GM21423 (cell line): ENCODE results near the gene TMEM151A.
"Not testable (repeated sequence)": the region's sequence is repeated elsewhere in the genome, so short reads cannot be mapped to it uniquely, and the experiment has no call there.

Source experiments
- ATAC-seq: cut with Tn5 transposase; IDR thresholded peaks from one replicate; pipeline ENCODE4 v1.9.1; 2021; ENCODE audit warnings: mild to moderate bottlenecking, moderate library complexity; ENCODE audit not compliant: unreplicated experiment

The TMEM151A gene

GRCh38 chr11:66297610-66298009 is 5.9 kb downstream of the TMEM151A start:
- ATAC-seq = no peak

GRCh38 chr11:66299186-66299585 is 7.5 kb downstream of the TMEM151A start:
- no peak for ATAC-seq

- no peak for ATAC-seq
Measured at GRCh38 chr11:66302656-66303055, 11.0 kb downstream of the TMEM151A start.

- ATAC-seq = no peak
Measured at GRCh38 chr11:66309475-66309874, 17.8 kb downstream of the TMEM151A start.

GRCh38 chr11:66310324-66310723 is 18.6 kb downstream of the TMEM151A start:
- no peak for ATAC-seq

DNA sequence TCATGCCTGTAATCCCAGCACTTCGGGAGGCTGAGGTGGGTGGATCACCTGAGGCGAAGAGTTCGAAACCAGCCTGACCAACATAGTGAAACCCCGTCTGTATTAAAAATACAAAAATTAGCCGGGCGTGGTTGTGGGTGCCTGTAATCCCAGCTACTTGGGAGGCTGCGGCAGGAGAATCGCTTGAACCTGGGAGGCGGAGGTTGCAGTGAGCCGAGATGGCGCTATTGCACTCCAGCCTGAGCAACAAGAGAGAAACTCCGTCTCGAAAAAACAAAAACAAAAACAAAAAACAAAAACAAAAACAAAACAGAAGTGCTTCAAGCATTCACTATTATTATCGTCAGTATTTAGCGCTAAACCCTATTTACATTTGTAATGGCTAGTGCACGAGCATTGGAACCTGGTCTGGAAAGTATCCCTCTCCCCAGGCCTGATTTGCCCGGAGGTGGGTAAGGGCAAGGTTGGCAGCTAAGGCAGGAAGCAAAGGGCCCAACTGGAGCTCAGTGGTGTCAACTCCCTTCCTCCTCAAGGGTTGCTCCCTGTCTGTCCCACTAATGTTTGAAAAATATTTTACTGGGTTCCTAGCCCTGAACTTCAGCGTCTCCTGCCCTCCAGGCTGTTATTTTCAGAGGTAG is 19.2 kb downstream of the TMEM151A start:
- not testable (repeated sequence) for ATAC-seq

GRCh38 chr11:66311470-66311964 is 19.8 kb downstream of the TMEM151A start:
- ATAC-seq = no peak

DNA sequence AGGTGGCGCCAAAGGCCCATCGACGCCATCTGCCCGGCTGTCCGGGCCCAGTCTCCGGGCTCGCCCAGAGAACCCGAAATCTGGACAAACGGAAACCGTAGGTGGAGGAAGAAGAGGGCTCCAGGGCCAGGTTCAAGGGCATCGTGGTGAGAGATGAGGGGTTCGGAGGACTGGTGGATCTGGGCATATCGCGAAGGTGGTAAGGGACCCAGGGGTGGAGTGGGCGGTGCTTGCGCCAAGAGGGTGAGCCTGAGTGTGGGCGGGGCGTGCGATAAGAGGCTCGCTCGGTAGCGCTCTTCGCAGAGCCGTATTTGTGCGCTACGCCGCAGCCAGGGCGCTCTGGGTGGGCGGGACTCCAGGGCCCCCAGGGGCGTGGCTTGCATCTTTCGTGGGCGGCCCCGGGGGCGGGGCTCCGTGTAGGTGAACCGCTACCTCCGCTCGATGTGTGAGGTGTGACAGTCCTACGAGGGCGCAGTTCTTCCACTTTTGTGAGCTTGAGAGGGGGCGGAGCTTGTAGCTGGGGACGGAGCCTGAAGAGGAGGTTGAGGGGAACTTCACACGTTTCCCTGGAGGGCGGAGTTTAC is 20.4 kb downstream of the TMEM151A start:
- ATAC-seq = peak; percentile 55

DNA sequence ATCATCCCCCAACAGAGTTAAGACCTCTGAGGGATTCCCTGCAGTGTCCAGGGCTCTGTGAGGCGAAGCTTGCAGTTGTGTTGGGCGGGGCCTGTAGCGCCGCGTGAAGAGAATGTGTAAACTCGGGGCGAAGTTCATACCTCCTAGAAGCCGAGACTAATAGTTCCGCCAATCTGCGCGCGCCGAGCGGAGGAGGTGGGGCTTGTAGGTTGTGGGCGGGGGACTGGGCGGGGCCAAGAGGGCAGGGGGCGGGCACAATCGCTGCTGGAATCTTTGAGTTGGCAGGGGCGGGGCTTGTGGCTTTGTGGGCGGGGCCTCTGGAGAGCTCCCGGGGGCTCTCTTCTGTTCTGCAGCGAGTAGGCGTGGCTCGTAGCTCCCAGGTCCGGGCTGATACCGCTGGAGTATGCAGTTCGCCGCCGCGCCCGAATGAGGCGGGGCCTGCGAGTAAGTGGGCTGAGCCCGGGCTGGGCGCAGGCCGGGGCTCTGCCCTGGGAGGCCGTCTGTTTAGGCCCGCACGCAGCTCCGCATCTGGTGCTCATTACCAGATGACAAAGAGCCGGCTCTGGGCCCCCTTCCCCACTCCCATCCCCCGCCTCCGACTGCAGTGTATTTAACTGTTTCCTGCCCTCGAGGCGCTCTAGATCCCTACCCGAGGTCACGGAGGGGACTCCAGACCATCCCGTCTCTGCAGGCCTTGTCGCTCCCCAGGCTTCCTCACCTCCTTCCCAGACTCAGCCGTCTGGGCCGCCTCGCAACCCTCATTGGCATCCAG is 21.0 kb downstream of the TMEM151A start:
- peak; percentile 71 for ATAC-seq

- no peak for ATAC-seq
Measured at GRCh38 chr11:66313321-66314185, 21.9 kb downstream of the TMEM151A start.

DNA sequence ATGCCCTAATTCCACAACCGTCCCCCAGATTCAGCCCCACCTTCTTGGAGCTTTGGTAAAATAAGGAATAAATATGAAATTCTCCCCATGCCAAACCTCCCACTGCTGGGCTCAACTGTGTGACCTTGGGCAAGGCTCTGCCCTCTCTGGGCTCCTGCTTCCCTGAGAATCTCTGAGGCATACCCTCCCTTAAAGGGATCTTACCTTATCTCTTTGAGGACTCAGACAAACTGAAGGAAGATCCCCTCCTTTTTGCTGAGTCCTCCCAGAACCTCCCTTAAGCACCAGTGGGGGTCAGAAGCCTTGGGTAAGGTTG is 22.4 kb downstream of the TMEM151A start:
- ATAC-seq = no peak

DNA sequence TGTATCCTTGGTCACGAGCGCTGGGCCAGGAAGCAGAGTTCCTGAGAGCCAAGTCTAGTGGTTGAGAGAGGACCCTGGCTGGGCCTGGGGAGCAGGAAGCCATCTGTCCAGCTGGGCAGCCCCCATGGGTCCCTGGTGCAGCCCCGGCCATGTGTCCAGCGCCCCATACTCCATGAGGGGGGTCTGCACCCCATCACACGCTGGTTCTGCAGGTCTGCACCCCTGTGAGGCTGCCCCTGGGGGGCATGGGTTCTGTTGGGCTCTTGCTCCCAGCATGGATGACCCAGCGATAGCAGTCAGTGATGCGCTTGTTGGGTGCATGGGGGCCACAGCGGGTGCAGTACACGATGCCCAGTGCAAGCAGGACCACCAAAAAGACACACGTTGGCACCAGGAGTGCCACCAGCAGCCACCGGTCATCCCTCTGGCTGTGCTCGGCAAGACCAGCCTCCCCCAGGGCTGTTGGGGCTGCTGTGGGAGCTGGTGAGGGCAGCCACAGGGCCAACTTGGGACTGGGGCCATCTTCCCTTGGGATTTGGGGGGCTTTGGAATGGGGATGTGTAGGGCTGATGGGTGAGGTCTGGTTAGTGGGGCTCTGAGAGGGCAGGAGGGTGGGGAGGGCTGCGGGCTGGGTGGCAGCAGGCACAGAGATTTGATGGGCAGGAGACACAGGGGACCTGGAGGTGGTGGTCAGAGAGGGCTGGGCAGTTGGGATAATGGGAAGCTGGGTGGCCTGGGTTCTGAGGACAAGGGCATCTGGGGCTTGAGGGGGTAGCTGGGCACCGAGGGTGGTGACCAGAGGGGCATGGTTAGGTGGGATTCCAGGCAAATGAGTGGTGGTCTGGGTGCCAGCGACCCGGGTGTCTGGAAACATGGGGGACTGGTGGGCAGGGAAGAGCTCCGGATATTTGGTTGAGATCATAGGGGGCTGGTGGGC is 23.1 kb downstream of the TMEM151A start:
- ATAC-seq = no peak

GRCh38 chr11:66315498-66315885 is 23.8 kb downstream of the TMEM151A start:
- ATAC-seq = no peak

DNA sequence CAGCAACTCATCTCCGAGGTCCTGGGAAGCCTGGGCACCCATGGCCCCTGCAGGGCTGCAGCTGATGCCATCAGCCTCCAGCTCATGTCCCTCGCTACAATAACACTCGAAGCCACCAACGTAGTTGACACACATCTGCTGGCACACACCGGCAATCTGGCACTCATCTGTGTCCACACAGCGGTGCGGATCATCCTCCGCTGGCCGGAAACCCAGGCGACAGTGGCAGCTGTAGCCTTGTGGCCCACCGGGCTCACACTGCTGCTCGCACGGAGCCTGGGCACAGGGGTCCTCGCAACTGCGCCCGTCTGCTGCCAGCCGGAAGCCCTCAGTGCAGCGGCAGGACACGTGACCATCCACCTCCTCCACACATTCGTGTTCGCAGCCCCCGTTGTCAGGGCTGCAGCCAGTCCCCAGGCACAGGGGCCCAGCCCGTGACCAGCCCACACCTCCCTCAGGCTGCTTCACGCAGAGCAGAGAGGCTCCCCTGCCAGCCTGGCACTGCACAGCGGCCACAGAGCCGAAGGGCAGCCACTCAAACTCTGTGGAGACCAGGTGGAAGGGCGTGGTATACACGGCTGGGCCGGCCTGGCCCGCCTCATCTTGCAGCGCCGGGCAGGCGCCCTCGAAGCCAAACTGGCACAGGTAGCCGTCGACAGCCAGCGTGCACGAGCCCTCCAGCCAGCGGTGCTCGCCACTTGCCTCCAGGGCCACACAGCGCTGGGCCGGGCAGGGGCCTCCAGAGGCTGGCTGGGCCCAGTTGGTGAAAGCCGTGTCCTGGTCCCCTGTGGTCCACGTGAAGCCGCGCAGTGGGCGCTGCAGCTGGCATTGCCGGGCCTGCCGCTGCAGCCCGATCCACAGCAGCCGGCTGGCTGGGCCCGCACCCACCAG is 24.5 kb downstream of the TMEM151A start:
- ATAC-seq = no peak

DNA sequence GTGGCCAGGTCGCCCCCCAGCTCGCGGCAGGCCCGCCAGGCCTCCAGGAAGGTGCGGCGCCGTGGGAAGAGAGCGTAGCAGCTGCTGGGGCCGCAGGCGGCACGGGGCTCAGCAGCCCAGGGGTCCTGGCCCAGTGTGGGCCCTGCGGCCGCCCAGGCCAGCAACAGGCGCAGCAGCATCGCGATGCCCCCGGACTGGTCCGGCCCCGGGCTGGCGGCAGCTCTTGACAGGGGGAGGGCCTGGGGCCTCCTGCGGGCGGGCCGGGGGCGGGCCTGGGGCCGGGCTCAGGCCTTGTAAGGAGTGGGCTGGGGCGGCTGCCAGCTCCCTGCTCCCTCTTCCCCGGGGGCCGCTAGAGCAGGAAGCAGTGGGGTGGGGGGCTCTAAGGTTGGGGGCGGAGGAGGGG is 25.2 kb downstream of the TMEM151A start, which contains the start of gene CD248:
Gene CD248, minus strand, starts transcription at position 196 of the 403 bp plus-strand sequence. Its CDS starts 17 bp downstream, at position 179.
- ATAC-seq = no peak

DNA sequence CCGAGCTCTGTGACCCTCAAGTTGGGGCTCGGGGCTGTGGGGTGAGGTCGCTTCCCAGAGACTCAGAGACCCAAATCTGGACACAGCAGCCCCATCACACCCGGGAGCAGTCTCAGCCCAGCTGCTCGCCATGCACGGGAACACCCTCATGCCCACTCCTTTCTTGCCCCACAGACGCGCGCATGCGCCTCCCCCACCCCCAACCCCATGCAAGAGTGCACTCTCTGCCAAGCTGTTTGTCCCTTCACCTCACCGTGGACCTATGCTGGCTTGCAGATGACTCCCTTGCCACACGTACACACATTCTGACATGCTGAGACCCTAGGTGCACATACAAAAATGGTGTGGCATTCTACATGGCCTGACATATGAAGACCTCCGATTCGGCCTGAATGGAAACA is 25.6 kb downstream of the TMEM151A start:
- ATAC-seq = no peak

DNA sequence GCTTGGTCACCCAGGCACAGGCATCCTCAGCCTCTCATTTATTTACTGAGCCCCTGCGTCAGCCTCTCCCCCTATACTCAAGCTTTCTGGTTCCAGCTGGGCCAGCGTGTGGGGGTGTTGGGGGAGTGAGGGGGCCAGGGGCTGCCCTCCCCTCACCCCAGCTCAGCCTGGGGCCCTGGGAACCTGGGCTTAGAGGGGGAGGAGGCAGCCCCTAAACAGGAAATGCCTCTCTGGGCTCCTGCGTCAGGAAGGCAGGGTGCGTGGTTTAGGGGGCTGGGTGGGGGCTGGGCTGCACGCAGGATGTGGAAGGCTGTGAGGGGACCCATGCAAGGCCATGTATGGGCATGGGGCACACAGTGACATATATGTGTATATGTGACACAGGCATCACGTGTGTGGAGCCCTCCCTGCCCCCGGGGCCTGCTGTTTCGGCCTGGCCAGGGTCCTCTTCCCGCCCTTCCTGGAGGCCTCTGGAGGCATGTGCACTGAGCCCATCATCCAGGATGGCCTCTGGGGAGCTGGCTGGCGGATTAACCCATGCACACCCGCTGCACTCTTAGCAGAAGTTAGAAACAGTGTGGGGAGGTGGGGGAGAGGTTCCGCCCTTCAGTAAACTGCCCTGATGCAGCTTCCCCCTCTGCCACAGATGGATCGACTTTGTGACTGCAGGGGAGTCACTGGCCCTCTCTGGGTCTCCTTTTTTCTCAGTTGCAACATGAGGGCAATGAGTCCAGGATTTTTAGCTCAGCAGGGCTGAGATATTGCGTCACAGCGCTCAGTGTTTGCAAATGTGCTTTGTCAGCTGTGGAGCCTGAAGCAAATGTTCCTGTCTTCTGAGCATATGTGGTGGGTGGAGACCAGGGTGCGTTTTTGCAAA is 26.3 kb downstream of the TMEM151A start:
- peak; percentile 33 for ATAC-seq

- ATAC-seq = no peak
Measured at GRCh38 chr11:66318600-66318970, 26.9 kb downstream of the TMEM151A start.
